ENCODE measurements around the gene PCDHB13. TPM values are rescaled to one million over a fixed set of nuclear protein-coding genes. Genes with fewer than 3 reads are reported as not detected.
"Not testable (repeated sequence)": the region's sequence is repeated elsewhere in the genome, so short reads cannot be mapped to it uniquely, and the experiment has no call there.

The PCDHB13 gene
- total RNA-seq, 1 experiment from 2014 or later = 1.7 TPM

DNA sequence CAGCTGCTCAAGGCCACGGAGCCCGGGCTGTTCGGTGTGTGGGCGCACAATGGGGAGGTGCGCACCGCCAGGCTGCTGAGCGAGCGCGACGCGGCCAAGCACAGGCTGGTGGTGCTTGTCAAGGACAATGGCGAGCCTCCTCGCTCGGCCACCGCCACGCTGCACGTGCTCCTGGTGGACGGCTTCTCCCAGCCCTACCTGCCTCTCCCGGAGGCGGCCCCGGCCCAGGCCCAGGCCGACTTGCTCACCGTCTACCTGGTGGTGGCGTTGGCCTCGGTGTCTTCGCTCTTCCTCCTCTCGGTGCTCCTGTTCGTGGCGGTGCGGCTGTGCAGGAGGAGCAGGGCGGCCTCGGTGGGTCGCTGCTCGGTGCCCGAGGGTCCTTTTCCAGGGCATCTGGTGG lies 24.6 kb upstream of the PCDHB13 start:
- not testable (repeated sequence) for H3K4me1 ChIP-seq (replicated peaks); H3K27me3 ChIP-seq (replicated peaks); H3K4me3 ChIP-seq; H3K27ac ChIP-seq
- H3K36me3 ChIP-seq = peaks cover 14% of the 10 kb centered on the region
- DNase-seq (ENCODE audit: low read depth in 1 of 2, low spot score in 2 of 2) = peak in 1 of 2 experiments; percentile 17
- H3K9me3 ChIP-seq (replicated peaks) = peaks cover 17% of the 10 kb centered on the region

DNA sequence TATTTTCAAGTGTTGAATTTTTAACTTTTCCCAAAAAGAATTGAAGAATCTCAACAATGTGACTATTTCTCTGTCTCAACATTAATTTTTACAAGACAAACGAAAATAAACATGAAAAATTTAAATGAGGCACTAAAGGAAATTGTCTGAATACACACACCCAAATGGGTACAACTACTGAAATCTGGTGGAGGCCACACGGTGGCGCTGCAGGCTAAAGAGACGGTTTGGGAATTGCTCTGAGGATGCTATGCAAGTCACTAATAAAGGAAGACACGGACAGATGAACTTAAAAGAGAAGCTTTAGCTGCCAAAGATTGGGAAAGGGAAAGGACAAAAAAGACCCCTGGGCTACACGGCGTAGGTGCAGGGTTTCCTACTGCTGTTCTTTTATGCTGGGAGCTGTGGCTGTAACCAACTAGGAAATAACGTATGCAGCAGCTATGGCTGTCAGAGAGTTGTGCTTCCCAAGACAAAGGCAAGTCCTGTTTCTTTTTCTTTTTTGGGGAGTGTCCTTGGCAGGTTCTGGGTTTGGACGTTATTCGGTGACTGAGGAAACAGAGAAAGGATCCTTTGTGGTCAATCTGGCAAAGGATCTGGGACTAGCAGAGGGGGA lies 21.5 kb upstream of the PCDHB13 start, which contains the start of gene PCDHB10:
Gene PCDHB10, plus strand, starts transcription at position 244 of the 616 bp plus-strand sequence. Its CDS starts 200 bp downstream, at position 444.
- H3K4me3 ChIP-seq = no peak within 1 kb of the TSS
- H3K36me3 ChIP-seq = peaks cover 3% of the 10 kb centered on the region; the same call in 1 of the 2 replicates
- peak; percentile 31 to 39 for DNase-seq (ENCODE audit: low read depth in 1 of 2, low spot score in 2 of 2)
- no peak within 1 kb of the TSS for H3K27ac ChIP-seq
- peaks cover 3% of the 10 kb centered on the region for H3K9me3 ChIP-seq (replicated peaks)
- H3K4me1 ChIP-seq (replicated peaks) = no peaks in the 10 kb centered on the region
- H3K27me3 ChIP-seq (replicated peaks) = no peaks in the 10 kb centered on the region

DNA sequence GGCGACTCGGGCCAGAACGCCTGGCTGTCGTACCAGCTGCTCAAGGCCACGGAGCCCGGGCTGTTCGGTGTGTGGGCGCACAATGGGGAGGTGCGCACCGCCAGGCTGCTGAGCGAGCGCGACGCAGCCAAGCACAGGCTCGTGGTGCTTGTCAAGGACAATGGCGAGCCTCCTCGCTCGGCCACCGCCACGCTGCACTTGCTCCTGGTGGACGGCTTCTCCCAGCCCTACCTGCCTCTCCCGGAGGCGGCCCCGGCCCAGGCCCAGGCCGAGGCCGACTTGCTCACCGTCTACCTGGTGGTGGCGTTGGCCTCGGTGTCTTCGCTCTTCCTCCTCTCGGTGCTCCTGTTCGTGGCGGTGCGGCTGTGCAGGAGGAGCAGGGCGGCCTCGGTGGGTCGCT lies 19.4 kb upstream of the PCDHB13 start:
- peaks cover 13% of the 10 kb centered on the region for H3K9me3 ChIP-seq (replicated peaks)
- DNase-seq (ENCODE audit: low read depth in 1 of 2, low spot score in 2 of 2); H3K27ac ChIP-seq; H3K4me1 ChIP-seq (replicated peaks); H3K4me3 ChIP-seq; H3K27me3 ChIP-seq (replicated peaks); H3K36me3 ChIP-seq: not testable (repeated sequence)

DNA sequence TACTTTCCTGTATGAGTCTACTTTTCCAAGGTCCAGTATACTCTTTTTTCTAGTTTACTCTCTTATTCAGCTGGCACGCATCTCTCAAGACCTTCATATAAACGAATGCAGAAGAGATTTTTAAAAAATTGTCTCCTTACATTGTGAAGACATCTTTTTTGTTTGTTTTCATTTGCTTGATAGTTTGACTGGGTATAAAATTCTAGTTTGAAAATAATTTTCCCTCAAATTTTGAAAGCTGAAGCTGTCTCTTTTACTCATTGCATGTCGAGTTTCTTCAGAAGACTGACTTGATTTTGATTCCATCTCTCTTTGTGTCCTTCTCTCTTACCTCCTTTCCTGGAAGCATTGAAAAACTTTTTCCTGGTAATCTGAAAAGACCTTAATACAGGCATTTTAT lies 17.4 kb upstream of the PCDHB13 start:
- Histone ChIP-seq H3K36me3 (no peaks in the 10 kb centered on the region), H3K4me3 (no peak overlapping the region), H3K27me3 (replicated peaks) (no peaks in the 10 kb centered on the region), H3K9me3 (replicated peaks) (peaks cover 16% of the 10 kb centered on the region), H3K27ac (no peak overlapping the region), H3K4me1 (replicated peaks) (no peaks in the 10 kb centered on the region)
- DNase-seq (ENCODE audit: low read depth in 1 of 2, low spot score in 2 of 2) = no peak

DNA sequence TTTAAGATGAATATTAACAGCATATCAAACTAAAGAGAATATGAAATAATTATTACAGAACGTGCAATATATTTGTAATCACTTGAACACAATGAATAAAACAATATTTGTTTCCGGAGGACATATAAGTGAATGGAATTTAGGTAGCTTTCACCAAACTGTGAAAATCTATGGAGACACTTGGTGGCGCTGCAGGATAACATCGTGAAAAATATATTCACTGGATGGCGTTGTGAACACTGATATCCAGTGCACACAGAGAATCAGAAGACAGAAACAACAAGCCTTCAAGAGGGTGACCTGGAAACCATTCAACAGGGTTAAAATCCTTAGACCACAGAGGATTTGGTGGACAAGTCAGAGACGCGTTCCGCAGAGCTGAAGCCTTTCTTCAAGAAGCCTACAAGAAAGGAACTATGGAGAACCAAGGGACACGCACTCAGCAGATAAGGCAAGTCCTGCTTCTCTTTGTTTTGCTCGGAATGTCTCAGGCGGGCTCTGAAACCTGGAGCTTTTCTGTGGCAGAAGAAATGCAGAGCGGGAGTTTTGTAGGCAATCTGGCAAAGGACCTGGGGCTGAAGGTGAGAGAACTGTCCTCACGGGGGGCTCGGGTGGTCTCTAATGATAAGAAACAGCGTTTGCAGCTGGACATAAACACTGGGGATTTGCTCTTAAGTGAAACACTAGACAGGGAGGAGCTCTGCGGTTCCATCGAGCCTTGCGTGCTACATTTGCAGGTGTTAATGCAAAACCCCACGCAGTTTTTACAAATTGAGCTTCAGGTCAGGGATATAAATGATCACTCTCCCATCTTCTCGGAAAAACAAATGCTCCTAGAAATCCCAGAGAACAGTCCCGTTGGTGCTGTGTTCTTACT lies 14.1 kb upstream of the PCDHB13 start, which contains the start of gene PCDHB11:
Gene PCDHB11, plus strand, starts transcription at position 269 of the 877 bp plus-strand sequence. Its CDS starts 148 bp downstream, at position 417.
- Histone ChIP-seq H3K9me3 (replicated peaks) (peaks cover 13% of the 10 kb centered on the region; the same call in 1 of the 2 replicates), H3K27ac (no peak within 1 kb of the TSS), H3K36me3 (no peaks in the 10 kb centered on the region), H3K4me3 (no peak within 1 kb of the TSS), H3K4me1 (replicated peaks) (no peaks in the 10 kb centered on the region), H3K27me3 (replicated peaks) (no peaks in the 10 kb centered on the region)
- no peak for DNase-seq (ENCODE audit: low read depth in 1 of 2, low spot score in 2 of 2)

DNA sequence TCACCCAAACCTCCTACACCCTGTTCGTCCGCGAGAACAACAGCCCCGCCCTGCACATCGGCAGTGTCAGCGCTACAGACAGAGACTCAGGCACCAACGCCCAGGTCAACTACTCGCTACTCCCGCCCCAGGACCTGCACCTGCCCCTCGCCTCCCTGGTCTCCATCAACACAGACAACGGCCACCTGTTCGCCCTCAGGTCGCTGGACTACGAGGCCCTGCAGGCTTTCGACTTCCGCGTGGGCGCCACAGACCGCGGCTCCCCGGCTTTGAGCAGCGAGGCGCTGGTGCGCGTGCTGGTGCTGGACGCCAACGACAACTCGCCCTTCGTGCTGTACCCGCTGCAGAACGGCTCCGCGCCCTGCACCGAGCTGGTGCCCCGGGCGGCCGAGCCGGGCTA lies 12.6 kb upstream of the PCDHB13 start:
- H3K9me3 ChIP-seq (replicated peaks) = peaks cover 13% of the 10 kb centered on the region; the same call in 1 of the 2 replicates
- not testable (repeated sequence) for H3K4me3 ChIP-seq; H3K27ac ChIP-seq; H3K27me3 ChIP-seq (replicated peaks); H3K4me1 ChIP-seq (replicated peaks); H3K36me3 ChIP-seq; DNase-seq (ENCODE audit: low read depth in 1 of 2, low spot score in 2 of 2)

DNA sequence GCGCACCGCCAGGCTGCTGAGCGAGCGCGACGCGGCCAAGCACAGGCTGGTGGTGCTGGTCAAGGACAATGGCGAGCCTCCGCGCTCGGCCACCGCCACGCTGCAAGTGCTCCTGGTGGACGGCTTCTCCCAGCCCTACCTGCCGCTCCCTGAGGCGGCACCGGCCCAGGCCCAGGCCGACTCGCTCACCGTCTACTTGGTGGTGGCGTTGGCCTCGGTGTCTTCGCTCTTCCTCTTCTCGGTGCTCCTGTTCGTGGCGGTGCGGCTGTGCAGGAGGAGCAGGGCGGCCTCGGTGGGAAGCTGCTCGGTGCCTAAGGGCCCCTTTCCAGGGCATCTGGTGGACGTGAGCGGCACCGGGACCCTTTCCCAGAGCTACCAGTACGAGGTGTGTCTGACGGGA lies 12.1 kb upstream of the PCDHB13 start:
- peaks cover 13% of the 10 kb centered on the region; the same call in 1 of the 2 replicates for H3K9me3 ChIP-seq (replicated peaks)
- H3K4me1 ChIP-seq (replicated peaks); DNase-seq (ENCODE audit: low read depth in 1 of 2, low spot score in 2 of 2); H3K4me3 ChIP-seq; H3K27me3 ChIP-seq (replicated peaks); H3K36me3 ChIP-seq; H3K27ac ChIP-seq: not testable (repeated sequence)

DNA sequence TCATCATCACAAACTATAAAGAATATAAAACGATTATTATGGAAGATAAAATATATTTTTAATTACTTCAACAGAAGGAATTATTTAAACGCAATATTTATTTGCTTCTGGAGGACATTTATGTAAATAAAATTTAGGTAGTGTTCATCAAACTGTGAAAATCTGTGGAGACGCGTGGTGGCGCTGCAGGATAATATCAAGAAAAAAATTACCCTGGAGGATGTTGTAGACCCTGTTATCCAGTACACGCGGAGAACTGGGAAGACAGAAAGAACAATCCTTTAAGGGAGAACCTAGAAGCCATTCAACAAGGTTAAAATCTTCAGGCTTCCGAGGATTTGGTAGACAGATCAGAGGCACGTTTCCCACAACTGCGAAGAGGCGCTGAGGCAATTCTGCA lies 5.2 kb upstream of the PCDHB13 start, which contains the start of gene PCDHB12:
Gene PCDHB12, plus strand, starts transcription at position 242 of the 400 bp plus-strand sequence. CDS start 189 bp downstream, outside the sequence.
- Histone ChIP-seq H3K9me3 (replicated peaks) (no peaks in the 10 kb centered on the region), H3K27me3 (replicated peaks) (no peaks in the 10 kb centered on the region)
- peak in 1 of 2 experiments; percentile 15 for DNase-seq (ENCODE audit: low read depth in 1 of 2, low spot score in 2 of 2)

DNA sequence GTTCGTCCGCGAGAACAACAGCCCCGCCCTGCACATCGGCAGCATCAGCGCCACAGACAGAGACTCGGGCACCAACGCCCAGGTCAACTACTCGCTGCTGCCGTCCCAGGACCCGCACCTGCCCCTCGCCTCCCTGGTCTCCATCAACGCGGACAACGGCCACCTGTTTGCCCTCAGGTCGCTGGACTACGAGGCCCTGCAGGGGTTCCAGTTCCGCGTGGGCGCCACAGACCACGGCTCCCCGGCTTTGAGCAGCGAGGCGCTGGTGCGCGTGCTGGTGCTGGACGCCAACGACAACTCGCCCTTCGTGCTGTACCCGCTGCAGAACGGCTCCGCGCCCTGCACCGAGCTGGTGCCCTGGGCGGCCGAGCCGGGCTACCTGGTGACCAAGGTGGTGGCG lies 3.4 kb upstream of the PCDHB13 start:
- not testable (repeated sequence) for H3K27me3 ChIP-seq (replicated peaks); DNase-seq (ENCODE audit: low read depth in 1 of 2, low spot score in 2 of 2)

More for the DNA sequence above, 5.2 kb upstream of the PCDHB13 start, which contains the start of gene PCDHB12:
- H3K27ac ChIP-seq = no peak within 1 kb of the TSS
- no peaks in the 10 kb centered on the region for H3K36me3 ChIP-seq
- H3K4me3 ChIP-seq = peak within 1 kb of the TSS; percentile 13; the same call in 1 of the 2 replicates
- H3K4me1 ChIP-seq (replicated peaks) = no peaks in the 10 kb centered on the region

DNA sequence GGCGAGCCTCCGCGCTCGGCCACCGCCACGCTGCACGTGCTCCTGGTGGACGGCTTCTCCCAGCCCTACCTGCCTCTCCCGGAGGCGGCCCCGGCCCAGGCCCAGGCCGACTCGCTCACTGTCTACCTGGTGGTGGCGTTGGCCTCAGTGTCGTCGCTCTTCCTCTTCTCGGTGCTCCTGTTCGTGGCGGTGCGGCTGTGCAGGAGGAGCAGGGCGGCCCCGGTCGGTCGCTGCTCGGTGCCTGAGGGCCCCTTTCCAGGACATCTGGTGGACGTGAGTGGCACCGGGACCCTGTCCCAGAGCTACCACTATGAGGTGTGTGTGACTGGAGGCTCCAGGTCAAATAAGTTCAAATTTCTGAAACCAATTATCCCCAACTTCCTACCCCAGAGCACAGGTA lies 2.9 kb upstream of the PCDHB13 start:
- not testable (repeated sequence) for H3K4me3 ChIP-seq; H3K36me3 ChIP-seq; H3K27ac ChIP-seq; DNase-seq (ENCODE audit: low read depth in 1 of 2, low spot score in 2 of 2); H3K4me1 ChIP-seq (replicated peaks); H3K9me3 ChIP-seq (replicated peaks); H3K27me3 ChIP-seq (replicated peaks)

More for the DNA sequence above, 3.4 kb upstream of the PCDHB13 start:
- not testable (repeated sequence) for H3K36me3 ChIP-seq; H3K4me3 ChIP-seq; H3K27ac ChIP-seq; H3K9me3 ChIP-seq (replicated peaks); H3K4me1 ChIP-seq (replicated peaks)

DNA sequence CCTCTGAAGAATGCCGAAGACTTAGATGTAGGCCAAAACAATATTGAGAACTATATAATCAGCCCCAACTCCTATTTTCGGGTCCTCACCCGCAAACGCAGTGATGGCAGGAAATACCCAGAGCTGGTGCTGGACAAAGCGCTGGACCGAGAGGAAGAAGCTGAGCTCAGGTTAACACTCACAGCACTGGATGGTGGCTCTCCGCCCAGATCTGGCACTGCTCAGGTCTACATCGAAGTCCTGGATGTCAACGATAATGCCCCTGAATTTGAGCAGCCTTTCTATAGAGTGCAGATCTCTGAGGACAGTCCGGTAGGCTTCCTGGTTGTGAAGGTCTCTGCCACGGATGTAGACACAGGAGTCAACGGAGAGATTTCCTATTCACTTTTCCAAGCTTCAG lies 864 bp downstream of the PCDHB13 start:
- H3K27ac ChIP-seq; H3K36me3 ChIP-seq; H3K4me1 ChIP-seq (replicated peaks); H3K27me3 ChIP-seq (replicated peaks); H3K9me3 ChIP-seq (replicated peaks); DNase-seq (ENCODE audit: low read depth in 1 of 2, low spot score in 2 of 2); H3K4me3 ChIP-seq: not testable (repeated sequence)

DNA sequence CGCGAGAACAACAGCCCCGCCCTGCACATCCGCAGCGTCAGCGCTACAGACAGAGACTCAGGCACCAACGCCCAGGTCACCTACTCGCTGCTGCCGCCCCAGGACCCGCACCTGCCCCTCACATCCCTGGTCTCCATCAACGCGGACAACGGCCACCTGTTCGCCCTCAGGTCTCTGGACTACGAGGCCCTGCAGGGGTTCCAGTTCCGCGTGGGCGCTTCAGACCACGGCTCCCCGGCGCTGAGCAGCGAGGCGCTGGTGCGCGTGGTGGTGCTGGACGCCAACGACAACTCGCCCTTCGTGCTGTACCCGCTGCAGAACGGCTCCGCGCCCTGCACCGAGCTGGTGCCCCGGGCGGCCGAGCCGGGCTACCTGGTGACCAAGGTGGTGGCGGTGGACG lies 1.8 kb downstream of the PCDHB13 start:
- DNase-seq (ENCODE audit: low read depth in 1 of 2, low spot score in 2 of 2); H3K4me1 ChIP-seq (replicated peaks); H3K4me3 ChIP-seq; H3K27me3 ChIP-seq (replicated peaks); H3K36me3 ChIP-seq; H3K9me3 ChIP-seq (replicated peaks); H3K27ac ChIP-seq: not testable (repeated sequence)

DNA sequence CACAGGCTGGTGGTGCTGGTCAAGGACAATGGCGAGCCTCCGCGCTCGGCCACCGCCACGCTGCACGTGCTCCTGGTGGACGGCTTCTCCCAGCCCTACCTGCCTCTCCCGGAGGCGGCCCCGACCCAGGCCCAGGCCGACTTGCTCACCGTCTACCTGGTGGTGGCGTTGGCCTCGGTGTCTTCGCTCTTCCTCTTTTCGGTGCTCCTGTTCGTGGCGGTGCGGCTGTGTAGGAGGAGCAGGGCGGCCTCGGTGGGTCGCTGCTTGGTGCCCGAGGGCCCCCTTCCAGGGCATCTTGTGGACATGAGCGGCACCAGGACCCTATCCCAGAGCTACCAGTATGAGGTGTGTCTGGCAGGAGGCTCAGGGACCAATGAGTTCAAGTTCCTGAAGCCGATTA lies 2.3 kb downstream of the PCDHB13 start:
- not testable (repeated sequence) for H3K36me3 ChIP-seq; H3K27ac ChIP-seq; H3K27me3 ChIP-seq (replicated peaks); H3K9me3 ChIP-seq (replicated peaks); H3K4me3 ChIP-seq; H3K4me1 ChIP-seq (replicated peaks); DNase-seq (ENCODE audit: low read depth in 1 of 2, low spot score in 2 of 2)

Data from SJSA1 (cell line).